GM04504 (cell line): ENCODE results near the gene KCNE4.
A peak's percentile ranks its signal among the peaks of the same experiment; 100 is the strongest.

Source experiments
- DNase-seq: peaks from one replicate; pipeline ENCODE4 v3.0.0-alpha.2; 2012; ENCODE audit warnings: low read depth

Gene KCNE4

GRCh38 chr2:223041527-223042109, 10.4 kb upstream of the KCNE4 start:
- peak; percentile 96 for DNase-seq

GRCh38 chr2:223042284-223042683, 9.7 kb upstream of the KCNE4 start:
- no peak for DNase-seq

DNA sequence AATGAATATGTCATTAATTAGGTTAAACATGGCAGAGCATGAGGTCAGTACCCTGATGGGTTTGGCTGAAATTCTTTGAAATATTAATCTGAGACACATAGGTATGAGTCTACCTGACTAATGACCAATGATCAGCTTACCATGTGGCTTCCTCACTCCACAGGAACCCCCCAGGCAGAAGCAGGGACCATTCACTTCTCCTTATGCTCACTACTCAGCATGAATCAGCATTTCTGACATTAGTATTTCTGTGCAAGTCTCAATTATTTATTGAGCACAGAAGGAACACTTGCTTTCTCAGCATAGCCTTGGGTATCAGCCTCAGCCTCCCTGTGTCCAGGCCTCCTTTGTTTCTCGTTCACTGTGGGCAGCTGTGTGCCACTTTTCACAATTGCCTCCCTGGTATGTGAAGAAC, 9.3 kb upstream of the KCNE4 start:
- no peak for DNase-seq

DNA sequence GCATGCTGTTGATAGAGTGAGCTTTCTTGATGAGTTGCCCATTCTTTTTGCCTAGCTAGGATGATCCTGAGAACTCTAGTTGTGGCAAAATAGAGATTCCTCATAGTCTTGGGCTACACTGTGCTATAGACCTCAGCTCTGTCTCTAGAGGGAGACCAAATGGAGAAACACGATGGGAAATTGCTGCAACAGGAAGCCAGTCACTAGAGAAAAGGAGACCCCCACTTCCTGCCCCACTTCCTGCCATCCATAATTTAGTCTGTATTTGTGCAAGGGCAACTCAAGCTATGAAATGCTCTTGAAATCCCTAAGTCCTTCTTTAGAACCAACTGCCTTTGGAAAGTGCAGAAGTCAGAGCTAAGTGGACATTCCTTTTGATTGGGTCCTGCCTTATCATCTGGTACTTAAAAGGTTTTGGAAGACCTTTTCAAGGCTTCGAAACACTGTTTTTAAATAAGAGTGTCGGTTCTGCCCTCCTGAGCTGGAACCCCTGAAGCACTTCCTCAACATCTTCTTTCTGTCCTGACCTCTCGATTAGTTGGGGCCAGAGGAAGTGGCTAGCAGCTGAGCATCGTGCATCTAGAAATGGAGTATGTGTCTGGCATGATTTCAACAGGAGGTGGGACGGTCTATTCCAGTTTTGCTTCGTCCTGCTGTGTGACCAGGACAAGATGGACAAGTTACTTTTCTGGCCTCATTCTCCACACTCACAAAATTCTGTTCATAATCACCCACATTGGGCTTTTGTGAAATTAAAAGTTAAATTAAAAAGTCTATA, 8.6 kb upstream of the KCNE4 start:
- no peak for DNase-seq

- DNase-seq = no peak
Measured at GRCh38 chr2:223044092-223044836, 7.7 kb upstream of the KCNE4 start.

DNA sequence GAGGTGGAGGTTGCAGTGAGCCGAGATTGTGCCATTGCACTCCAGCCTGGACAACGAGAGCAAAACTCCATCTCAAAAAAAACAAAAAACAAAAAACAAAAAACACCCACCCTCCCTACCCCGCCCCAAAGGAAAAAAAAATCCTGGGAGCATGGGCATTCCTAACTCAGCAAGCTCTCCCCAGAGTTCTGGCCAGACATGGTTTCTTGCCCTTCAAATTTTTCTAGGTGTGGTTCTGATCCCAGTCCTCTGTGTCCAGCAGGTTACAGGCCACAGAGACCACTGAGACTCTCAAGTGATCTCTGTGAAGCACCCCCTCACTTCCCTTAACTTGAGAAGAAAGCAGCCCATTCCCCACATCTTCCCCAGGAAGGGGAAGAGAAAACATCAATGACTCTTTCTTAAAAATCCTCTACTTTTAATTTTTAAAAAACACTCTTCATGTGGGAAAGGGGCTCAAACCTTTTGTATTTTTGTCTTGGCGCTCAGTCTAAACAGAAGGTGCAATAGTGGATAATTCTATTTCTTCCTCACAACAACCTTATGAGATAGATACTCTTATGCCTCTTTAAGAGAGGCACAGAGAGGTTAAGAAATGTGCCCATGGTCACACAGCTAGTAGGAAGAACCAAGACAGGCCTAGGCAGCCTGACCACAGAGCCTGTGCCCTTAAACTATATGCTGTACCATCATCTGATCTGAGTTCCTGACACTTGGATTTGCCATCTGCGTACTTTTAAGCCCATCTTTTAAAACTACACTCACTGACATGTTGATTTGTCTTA, 6.9 kb upstream of the KCNE4 start:
- no peak for DNase-seq

- DNase-seq = no peak
Measured at GRCh38 chr2:223046470-223047040, 5.4 kb upstream of the KCNE4 start.

- peak; percentile 91 for DNase-seq
Measured at GRCh38 chr2:223047260-223047761, 4.7 kb upstream of the KCNE4 start.

DNA sequence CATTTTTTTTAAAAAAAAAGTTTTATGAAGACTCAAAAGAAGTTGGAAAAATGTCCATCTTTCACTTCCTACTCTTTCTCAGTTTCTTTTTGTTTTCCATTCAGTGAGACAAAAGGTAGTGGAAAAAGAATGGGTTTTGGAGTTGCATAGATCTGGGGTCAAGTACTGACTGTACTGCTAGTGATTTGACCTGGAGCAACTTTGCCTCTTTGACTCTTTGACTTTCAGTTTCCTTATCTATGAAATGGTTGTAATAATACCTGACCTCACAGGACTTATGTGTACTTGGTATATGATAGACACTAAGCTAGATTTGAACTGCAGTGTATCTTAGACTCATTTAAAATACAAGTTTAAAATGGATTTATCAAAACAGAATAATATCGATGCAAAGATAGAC, 3.5 kb upstream of the KCNE4 start:
- DNase-seq = no peak

DNA sequence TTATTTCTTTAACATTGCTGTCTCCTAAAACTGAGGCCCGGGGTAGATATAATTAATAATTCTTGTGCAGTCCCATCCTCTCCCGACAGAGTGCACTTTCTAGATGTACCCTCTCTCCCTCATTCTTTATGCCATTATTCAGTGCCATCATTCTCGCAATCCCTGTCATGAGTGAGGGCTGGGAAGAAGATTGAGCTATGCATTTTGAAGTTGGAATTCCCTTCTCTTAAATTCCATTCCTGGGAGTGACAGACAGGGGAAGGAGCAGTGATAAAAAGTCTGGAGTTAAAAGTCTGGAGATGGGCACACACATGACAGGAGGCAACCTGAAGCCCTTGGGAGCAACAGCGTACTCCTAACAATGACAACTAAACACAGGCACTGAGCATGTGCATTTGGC, 2.6 kb upstream of the KCNE4 start:
- no peak for DNase-seq

DNA sequence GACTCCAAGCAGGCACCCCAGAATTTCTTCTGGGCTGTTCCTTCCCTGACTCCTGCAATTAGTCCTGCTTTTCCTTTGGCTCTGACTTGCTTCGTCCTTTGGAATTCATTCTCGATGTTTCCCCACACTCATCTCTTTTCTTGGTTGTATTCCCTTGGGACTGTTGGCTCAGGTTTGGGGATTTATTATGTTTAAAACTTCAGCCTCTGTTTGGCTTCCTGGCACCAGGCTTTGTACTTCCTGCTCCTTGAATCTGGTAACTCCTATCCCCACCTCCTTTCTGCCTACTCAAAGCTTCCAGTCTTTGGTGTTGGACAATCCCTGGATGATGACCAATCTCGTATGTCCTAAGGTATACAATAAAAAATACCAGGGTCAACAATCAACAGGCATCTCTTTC, 1.8 kb upstream of the KCNE4 start:
- DNase-seq = no peak

DNA sequence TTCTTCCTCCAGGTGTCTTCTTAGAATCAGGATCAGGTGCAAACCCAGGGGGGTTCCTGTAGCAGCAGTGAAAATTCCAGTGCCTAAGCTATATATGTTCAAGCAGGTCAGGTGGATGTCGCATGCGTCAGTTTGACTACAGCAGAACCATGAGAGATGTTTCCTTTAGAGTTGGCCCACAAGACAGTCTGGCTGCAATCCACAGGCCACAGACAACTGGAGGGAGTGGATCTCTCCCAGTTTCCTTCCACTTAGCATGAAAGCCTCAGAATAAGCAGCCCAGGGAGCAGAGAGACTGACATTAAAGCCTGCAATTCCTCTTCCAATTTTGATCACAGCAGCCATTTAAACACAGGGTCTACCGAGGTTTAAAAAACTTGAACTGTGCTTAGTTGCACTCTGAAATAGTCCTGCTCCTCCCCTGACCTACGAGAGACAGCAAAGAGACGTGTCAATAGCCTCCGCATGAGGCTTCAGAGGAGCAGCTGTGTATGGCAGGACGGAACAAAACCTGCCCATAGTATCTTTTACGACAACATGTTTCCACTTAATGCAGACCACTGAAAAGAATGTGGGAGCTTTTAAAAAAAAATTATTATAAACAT, 988 bp upstream of the KCNE4 start:
- DNase-seq = peak; percentile 60

DNA sequence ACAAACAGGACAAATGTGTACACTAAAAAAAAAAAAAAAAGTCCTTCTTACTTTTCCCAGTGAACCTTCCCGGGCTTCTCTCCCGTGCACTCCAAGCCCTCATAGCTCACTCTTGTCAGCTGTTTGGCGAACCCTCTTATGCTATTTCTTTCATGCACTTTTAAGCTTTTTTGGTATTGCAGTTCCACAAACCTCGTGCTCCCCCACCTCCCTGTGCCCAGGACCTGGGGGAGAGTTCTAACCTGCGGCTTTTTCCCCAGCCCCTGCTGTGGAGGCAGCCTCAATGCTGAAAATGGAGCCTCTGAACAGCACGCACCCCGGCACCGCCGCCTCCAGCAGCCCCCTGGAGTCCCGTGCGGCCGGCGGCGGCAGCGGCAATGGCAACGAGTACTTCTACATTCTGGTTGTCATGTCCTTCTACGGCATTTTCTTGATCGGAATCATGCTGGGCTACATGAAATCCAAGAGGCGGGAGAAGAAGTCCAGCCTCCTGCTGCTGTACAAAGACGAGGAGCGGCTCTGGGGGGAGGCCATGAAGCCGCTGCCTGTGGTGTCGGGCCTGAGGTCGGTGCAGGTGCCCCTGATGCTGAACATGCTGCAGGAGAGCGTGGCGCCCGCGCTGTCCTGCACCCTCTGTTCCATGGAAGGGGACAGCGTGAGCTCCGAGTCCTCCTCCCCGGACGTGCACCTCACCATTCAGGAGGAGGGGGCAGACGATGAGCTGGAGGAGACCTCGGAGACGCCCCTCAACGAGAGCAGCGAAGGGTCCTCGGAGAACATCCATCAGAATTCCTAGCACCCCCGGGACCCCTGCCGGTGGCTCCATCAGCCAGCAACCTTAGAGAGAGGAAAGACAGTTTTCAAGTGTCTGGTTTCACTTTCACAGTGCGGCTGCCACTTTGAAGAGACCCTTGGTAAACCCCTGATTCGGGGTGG, 826 bp downstream of the KCNE4 start:
- DNase-seq = no peak

DNA sequence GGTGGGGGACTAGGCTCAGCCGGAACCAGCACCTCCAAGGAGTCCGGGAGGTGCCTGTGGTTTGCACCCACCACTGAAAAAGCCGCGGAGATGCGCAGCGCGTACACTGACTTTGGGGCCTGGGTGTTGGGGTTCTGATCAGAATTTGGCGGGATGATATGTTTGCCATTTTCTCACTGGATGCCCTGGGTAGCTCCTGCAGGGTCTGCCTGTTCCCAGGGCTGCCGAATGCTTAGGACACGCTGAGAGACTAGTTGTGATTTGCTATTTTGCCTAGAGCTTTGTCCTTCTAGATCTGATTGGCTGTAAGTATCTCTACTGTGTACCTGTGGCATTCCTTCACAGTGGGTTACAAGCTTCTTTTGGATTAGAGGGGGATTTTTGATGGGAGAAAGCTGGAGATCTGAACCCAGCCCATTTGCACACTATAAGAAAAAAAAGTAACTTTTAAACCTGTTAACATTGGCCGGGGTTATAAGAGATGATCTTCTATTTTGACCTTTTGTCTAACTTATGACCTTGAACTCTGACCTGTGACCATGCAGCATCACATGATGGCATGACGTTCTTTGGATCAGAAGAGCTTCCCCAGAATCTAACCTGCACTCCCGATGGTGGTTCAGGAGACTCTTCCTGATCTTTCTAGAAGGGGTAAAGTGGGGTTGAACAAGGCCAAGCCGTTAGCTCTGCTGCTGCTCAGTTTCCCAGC, 1.6 kb downstream of the KCNE4 start:
- DNase-seq = no peak

DNA sequence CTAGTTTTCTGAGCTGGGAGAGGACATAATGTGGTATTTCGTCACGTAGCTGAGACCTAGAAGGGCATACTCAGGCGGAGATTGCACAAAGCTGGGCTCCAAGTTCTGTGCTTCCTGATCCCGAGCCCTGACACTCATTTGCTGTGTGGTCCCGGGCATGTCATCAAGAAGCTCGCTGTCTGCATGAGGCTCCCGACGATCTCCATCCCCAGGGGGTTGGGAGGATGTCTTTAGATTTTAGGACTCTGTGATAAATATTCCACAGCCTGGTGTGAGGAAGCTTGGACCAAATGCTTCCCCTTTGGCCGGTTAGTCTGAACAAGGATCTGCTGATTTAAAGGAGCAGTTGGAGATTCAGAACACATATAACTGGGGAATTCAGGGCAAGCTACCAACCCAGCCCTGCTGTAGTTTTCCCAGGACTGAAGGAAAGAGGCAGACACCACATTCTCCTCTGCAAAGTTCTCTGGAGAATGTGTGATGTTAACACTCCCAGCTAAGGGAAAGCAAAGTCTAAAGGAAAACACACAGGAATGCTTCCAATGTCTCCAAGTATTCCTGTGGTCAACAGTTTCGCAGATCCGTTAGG, 2.3 kb downstream of the KCNE4 start:
- peak; percentile 71 for DNase-seq

DNA sequence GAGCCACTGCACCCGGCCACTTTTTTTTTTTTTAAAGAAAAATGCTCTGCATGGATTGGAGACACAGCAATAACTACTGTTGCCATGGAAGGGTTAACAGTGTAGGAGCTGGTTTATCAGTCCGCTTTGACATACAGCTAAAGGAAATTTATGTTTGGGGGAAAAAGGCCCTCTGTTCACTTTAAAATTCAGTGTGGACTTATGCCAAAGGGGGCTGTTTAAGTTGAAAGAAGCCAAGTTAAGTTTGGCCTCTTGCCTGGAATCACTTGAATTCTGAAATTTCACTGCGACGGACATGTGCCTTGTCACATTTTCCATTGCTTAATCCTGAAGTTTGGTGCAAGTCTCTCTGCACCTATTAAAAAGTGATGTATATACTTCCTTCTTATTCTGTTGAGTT, 3.1 kb downstream of the KCNE4 start:
- no peak for DNase-seq

DNA sequence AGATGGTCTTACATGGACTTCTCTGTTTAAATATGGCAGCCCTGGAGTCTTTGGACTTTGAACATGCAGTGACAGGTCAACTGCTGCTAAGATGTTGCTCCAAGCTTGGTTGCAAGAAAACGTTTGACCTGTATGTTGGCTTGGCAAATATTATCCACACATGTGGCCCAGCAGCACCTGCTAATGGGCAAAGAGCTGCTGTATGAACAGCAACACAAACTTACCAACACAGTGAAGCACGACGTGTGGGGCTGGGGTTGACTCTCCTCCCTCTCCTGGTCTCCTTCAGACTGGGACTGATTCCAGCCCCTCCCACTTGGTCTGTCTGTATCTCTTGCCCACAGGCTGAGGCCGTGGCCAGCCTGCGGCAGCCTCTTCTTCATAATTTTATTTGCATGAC, 3.8 kb downstream of the KCNE4 start:
- DNase-seq = no peak

DNA sequence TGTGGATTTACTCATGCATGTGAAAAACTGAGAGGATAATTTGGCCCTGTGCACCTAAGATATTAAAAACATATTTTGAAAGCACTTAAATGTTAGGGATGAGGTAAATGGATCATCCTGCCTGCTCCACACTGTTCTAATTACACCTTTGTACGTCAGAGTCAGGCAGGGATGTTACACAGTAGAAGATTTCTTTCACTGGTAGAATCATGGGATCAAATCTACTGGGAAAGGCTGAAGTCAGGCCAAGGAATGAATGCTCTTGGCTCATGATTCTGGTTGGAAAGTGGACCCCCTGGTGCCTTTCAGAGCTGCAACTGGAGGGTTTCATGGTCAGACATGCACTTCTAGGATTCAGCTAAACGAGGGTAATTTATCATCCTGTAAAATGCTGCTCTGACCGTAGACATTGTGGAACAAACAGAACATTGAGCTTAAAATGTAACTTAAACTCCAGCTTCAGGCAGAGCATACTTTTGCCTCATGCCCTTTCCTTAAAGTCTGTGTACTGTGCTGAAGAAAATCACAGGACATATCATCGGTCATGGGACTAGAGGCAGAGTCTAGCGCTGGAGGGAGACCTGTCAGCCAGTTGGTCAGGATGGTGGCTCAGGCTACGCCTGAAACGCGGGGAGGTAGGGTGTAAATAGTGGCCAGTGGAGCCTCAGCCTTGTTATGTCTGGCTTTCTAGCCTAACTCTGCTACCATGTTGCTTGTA, 4.9 kb downstream of the KCNE4 start:
- no peak for DNase-seq

- DNase-seq = no peak
Measured at GRCh38 chr2:223057569-223057968, 5.6 kb downstream of the KCNE4 start.
